GM21360 (cell line): ENCODE data around the gene RBMY1A1.
"Not testable (repeated sequence)": the region's sequence is repeated elsewhere in the genome, so short reads cannot be mapped to it uniquely, and the experiment has no call there.

Experiments used
- ATAC-seq: cut with Tn5 transposase; IDR thresholded peaks from one replicate; pipeline ENCODE4 v1.9.1; 2021; ENCODE audit warnings: mild to moderate bottlenecking, moderate library complexity; ENCODE audit not compliant: unreplicated experiment

The RBMY1A1 gene

DNA sequence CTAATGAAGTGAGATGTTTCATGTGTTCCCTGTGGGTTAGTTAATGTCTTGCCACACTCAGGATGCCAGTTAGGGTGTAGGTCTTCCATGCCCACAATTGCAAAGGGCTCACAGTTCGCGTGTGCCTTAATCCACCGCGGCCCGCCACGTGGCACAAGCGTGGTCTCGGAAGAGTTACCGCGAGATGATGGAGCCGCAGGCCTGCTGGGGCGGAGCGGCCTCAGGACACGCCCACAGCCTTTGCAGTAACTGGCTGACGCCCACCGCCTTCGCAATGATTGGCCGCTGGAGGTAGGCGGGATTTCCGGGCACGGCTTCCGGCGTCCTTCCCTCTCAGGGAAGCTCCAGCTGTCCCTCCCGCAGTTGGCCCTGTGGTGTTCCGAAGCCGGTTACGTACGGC, at the start of gene RBMY1A1:
RBMY1A1 (plus strand) TSS at position 301 of the 400 bp plus-strand sequence. CDS start 2,013 bp downstream, outside the sequence.
- ATAC-seq, result not testable (repeated sequence)

GRCh38 chrY:21511038-21511437, 23.6 kb upstream of the RBMY1A1 start, which contains the start of gene RBMY1B:
TSS of gene RBMY1B (plus strand) at chrY:21511338. CDS start at chrY:21513351, 2,013 bp downstream.
- not testable (repeated sequence) for ATAC-seq

DNA sequence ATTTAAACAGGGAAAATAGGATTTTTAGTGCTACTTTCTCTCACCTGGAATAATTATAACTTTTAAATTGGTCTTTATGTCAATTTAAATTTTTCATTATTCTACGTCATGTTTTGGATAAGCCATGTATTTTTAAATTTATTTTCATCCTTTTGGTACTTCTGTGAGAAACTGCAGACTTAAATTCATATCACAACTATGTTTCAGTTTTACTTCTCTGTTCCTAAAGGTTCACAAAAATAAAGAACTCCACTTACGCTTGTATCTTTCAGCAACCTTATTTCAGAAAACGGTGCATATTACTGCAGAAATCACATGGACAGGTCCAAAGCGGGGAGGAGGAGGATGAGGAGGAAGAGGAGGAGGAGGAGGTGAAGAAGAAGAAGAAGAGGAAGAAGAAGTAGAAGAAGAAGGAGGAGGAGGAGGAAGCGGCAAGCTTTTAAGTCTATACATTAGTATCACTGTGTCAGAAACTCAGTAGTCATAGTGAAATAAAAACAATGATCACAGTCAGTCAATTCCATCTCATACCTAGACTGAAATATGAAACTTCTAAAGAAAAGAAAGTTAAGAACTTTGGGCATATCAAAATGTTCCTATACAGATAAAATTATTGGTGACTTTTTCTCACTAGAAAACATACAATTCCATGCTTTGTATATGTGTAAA, 24.8 kb downstream of the RBMY1A1 start:
- ATAC-seq, result not testable (repeated sequence)

DNA sequence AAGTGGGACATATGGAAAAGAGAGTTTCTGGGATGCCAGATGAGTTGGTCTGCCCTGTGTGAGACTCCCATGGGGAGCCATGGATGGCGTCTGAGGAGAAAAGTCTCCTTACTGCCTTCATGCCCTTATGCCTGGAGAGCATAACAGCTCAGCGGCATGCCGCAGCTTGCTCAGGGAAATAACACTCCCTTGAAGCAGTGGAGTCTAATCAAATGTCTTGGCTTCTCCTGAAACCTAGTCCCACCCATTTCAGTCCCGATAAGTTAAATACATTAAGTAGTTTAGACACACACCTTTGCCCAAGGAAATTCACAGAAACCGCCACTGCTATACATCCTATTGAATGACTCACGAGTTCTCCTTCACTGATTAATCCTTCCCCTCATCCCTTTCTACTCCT, 50.8 kb downstream of the RBMY1A1 start:
- no peak for ATAC-seq

- ATAC-seq, result not testable (repeated sequence)
Observed at GRCh38 chrY:21586454-21586853, 51.8 kb downstream of the RBMY1A1 start.

- no peak for ATAC-seq
Observed at GRCh38 chrY:21592059-21592458, 57.4 kb downstream of the RBMY1A1 start.

- ATAC-seq, result not testable (repeated sequence)
Observed at GRCh38 chrY:21596287-21596686, 61.6 kb downstream of the RBMY1A1 start.
